HepG2 (cell line): ENCODE results near the gene HAT1. TPM values are rescaled to one million over a fixed set of nuclear protein-coding genes. Genes with fewer than 3 reads are reported as not detected.

ENCODE experiments used
- ATF7 ChIP-seq, 2 experiments: fragments of 450-650 bp in 1 of 2; sonication (generic) in 1 of 2; formaldehyde crosslinking in 1 of 2; IDR thresholded peaks; 2 replicates each; pipeline versions ENCODE4 v1.4.0 to v1.6.1; 2016 to 2020; ENCODE audit warnings: antibody characterized with exemption in 1 of 2, mild to moderate bottlenecking in 1 of 2, missing genetic modification reagents in 1 of 2
- CBX1 ChIP-seq: IDR thresholded peaks from one replicate; pipeline ENCODE4 v1.6.1; 2016; ENCODE audit warnings: antibody characterized with exemption, low read depth
- CEBPB ChIP-seq: IDR thresholded peaks from 2 replicates; pipeline ENCODE4 v1.6.1; 2011; ENCODE audit warnings: low read depth, low read length, improper control_type of control experiment, borderline replicate concordance
- CEBPG ChIP-seq: IDR thresholded peaks from 2 replicates; pipeline ENCODE4 v1.6.1; 2016
- KAT8 ChIP-seq: IDR thresholded peaks from 2 replicates; pipeline ENCODE4 v1.6.1; 2016; ENCODE audit warnings: missing genetic modification reagents, missing compliant biosample characterization
- KDM6A ChIP-seq: IDR thresholded peaks from 2 replicates; pipeline ENCODE4 v1.6.1; 2016; ENCODE audit warnings: low read depth
- KMT2A ChIP-seq: sonication (generic); formaldehyde crosslinking; IDR thresholded peaks from 2 replicates; pipeline ENCODE4 v1.4.0; 2020; ENCODE audit warnings: missing genetic modification reagents
- MED8 ChIP-seq: sonication (generic); formaldehyde crosslinking; IDR thresholded peaks from 2 replicates; pipeline ENCODE4 v1.8.1; 2023; ENCODE audit warnings: mild to moderate bottlenecking, missing genetic modification reagents; ENCODE audit not compliant: insufficient replicate concordance
- MXD1 ChIP-seq: sonication (generic); formaldehyde crosslinking; IDR thresholded peaks from 2 replicates; pipeline ENCODE4 v1.4.0; 2020; ENCODE audit warnings: mild to moderate bottlenecking, missing genetic modification reagents
- NR2F2 ChIP-seq: IDR thresholded peaks from 2 replicates; pipeline ENCODE4 v1.6.1; 2012; ENCODE audit warnings: low read depth, inconsistent platforms, borderline replicate concordance
- PLRG1 ChIP-seq: fragments of 450-650 bp; conservative IDR thresholded peaks from 2 replicates; pipeline ENCODE4 v1.6.1; 2016
- TBX2 ChIP-seq: sonication (generic); formaldehyde crosslinking; IDR thresholded peaks from 2 replicates; pipeline ENCODE4 v1.5.0; 2020; ENCODE audit warnings: missing genetic modification reagents, mild to moderate bottlenecking, borderline replicate concordance
- TFE3 ChIP-seq: IDR thresholded peaks from 2 replicates; pipeline ENCODE4 v1.6.1; 2016
- WIZ ChIP-seq: sonication (generic); formaldehyde crosslinking; IDR thresholded peaks from 2 replicates; pipeline ENCODE4 v1.5.1; 2020; ENCODE audit warnings: mild to moderate bottlenecking, missing genetic modification reagents
- ZBTB37 ChIP-seq: sonication (generic); formaldehyde crosslinking; IDR thresholded peaks from 2 replicates; pipeline ENCODE4 v1.4.0; 2020; ENCODE audit warnings: mild to moderate bottlenecking, missing genetic modification reagents
- ZC3H4 ChIP-seq: sonication (generic); formaldehyde crosslinking; IDR thresholded peaks from 2 replicates; pipeline ENCODE4 v1.4.0; 2020; ENCODE audit warnings: missing genetic modification reagents, borderline replicate concordance
- ZNF230 ChIP-seq: sonication (generic); formaldehyde crosslinking; IDR thresholded peaks from 2 replicates; pipeline ENCODE4 v1.4.0; 2020; ENCODE audit warnings: mild to moderate bottlenecking, missing genetic modification reagents
- polyA plus RNA-seq, 8 experiments: library from polyadenylated mRNA; depleted of rRNA in 3 of 8; stranded (reverse) in 7 of 8; unstranded in 1 of 8; fragments of >200 nt; fragmentation: Illumina TruSeq in 4 of 8; extraction: Trizol in 4 of 8; gene quantifications; 2 replicates each; pipeline versions ENCODE4 v1.2.1 to v1.2.3, GENCODE V29; 2011 to 2016; ENCODE audit warnings: low read depth in 4 of 8, missing spikeins in 1 of 8, mixed read lengths in 1 of 8; ENCODE audit not compliant: insufficient read depth in 1 of 8
- total RNA-seq, 5 experiments: library from RNA; depleted of rRNA; stranded (reverse); fragments of >200 nt; fragmentation: Illumina TruSeq; extraction: Trizol; gene quantifications; 2 replicates each; pipeline ENCODE4 v1.2.3, GENCODE V29; 2016; ENCODE audit warnings: low read depth in 1 of 5
- TF ChIP-seq, protein P1 (sequence below): sonication (generic); formaldehyde crosslinking; IDR thresholded peaks from 2 replicates; pipeline ENCODE4 v1.4.0; 2020; ENCODE audit warnings: missing genetic modification reagents
- TF ChIP-seq, protein P2 (sequence below), 2 experiments: sonication (generic) in 1 of 2; formaldehyde crosslinking in 1 of 2; IDR thresholded peaks; 2 replicates each; pipeline versions ENCODE4 v1.6.1 to v1.9.0; 2014 to 2022; ENCODE audit warnings: antibody characterized with exemption in 1 of 2, borderline replicate concordance in 1 of 2, inconsistent platforms in 1 of 2, low read depth in 1 of 2, missing genetic modification reagents in 1 of 2

Gene HAT1
- total and polyA plus RNA-seq, 2 of the 13 experiments (the other 11 are each of a cell fraction or from before 2014, with no cell fraction given): 45.4 to 119 TPM

- TF ChIP-seq TBX2: no peak
- TF ChIP-seq CEBPB: 0 out of 2 replicates have a peak, but pooled peaks have one; percentile 20
- TF ChIP-seq NR2F2: no peak
- no peak for TF ChIP-seq WIZ (CRISPR knock-in tag)
- no peak for TF ChIP-seq MED8 (CRISPR knock-in tag)
- no peak for TF ChIP-seq ZC3H4 (CRISPR knock-in tag)
- TF ChIP-seq ZBTB37 (CRISPR knock-in tag): no peak
- TF ChIP-seq CBX1: no peak
- 0 out of 2 replicates have a peak, but pooled peaks have one; percentile 13 for TF ChIP-seq CEBPG (CRISPR knock-in tag)
- TF ChIP-seq KMT2A (CRISPR knock-in tag): no peak
- no peak for TF ChIP-seq KDM6A (CRISPR knock-in tag)
- no peak for TF ChIP-seq ZNF230
- TF ChIP-seq TFE3 (CRISPR knock-in tag): no peak
- TF ChIP-seq MXD1 (CRISPR knock-in tag): no peak
- TF ChIP-seq ATF7 (IDR thresholded peaks at IDR 0.05): peak; percentile 56; the same call in 1 of the 2 replicates
- no peak for TF ChIP-seq ATF7 (CRISPR knock-in tag; IDR thresholded peaks at IDR 0.05)
- TF ChIP-seq PLRG1: no peak
- no peak for TF ChIP-seq KAT8 (CRISPR knock-in tag)
- TF ChIP-seq, protein P1, sequence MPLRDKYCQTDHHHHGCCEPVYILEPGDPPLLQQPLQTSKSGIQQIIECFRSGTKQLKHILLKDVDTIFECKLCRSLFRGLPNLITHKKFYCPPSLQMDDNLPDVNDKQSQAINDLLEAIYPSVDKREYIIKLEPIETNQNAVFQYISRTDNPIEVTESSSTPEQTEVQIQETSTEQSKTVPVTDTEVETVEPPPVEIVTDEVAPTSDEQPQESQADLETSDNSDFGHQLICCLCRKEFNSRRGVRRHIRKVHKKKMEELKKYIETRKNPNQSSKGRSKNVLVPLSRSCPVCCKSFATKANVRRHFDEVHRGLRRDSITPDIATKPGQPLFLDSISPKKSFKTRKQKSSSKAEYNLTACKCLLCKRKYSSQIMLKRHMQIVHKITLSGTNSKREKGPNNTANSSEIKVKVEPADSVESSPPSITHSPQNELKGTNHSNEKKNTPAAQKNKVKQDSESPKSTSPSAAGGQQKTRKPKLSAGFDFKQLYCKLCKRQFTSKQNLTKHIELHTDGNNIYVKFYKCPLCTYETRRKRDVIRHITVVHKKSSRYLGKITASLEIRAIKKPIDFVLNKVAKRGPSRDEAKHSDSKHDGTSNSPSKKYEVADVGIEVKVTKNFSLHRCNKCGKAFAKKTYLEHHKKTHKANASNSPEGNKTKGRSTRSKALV (CRISPR knock-in tag): no peak
- TF ChIP-seq, protein P2, sequence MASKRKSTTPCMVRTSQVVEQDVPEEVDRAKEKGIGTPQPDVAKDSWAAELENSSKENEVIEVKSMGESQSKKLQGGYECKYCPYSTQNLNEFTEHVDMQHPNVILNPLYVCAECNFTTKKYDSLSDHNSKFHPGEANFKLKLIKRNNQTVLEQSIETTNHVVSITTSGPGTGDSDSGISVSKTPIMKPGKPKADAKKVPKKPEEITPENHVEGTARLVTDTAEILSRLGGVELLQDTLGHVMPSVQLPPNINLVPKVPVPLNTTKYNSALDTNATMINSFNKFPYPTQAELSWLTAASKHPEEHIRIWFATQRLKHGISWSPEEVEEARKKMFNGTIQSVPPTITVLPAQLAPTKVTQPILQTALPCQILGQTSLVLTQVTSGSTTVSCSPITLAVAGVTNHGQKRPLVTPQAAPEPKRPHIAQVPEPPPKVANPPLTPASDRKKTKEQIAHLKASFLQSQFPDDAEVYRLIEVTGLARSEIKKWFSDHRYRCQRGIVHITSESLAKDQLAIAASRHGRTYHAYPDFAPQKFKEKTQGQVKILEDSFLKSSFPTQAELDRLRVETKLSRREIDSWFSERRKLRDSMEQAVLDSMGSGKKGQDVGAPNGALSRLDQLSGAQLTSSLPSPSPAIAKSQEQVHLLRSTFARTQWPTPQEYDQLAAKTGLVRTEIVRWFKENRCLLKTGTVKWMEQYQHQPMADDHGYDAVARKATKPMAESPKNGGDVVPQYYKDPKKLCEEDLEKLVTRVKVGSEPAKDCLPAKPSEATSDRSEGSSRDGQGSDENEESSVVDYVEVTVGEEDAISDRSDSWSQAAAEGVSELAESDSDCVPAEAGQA (IDR thresholded peaks at IDR 0.05; ENCODE audit: low read depth): no peak
- TF ChIP-seq, protein P2 (CRISPR knock-in tag; IDR thresholded peaks at IDR 0.05; ENCODE audit: borderline replicate concordance): no peak
Observed at GRCh38 chr2:171919453-171919852, 2.8 kb upstream of the HAT1 start (continued).
